NB4 (cell line): ENCODE results near the gene JAKMIP1.

ENCODE experiments used
- CTCF ChIP-seq: IDR thresholded peaks from one replicate; pipeline ENCODE4 v1.5.1; 2012; ENCODE audit warnings: low read depth, low read length
- MYC ChIP-seq: IDR thresholded peaks from 2 replicates; pipeline ENCODE4 v1.6.1; 2011; ENCODE audit warnings: low read depth, low read length
- POLR2A ChIP-seq: IDR thresholded peaks from 2 replicates; pipeline ENCODE4 v1.6.1; 2011; ENCODE audit warnings: mild to moderate bottlenecking; ENCODE audit not compliant: insufficient read length; ENCODE audit errors: extremely low read depth

DNA sequence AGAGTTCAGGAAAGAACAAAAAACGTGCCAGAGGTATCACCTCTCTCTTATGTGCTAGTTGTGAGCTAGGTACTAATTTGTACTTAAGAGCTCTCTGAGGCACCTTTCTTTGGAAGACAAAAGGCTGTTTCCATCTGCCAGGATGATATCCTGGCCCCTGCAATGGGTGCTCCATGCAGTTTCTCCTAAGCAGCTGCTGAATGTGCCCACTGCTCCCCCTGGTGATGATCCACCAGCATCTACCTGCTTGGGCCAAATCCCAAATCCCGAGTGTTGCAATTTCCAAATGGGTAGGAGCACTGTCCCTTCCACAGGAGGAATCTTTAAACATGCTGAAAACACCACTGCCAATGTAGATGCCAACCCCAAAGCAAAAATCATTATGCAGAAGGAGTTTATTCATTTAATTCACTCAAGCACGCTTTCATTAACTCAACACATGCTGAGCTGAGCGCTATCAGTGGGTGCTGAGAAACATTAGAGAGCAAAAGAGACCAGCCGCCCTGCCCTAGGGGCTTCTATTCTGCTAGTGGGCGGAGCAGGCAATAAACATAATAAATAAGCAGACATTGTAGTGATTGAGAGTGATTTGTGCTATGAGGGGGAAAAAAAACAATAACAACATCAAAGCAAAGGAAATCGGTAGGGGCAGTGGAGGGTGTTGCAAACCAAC lies 112.5 kb downstream of the JAKMIP1 start:
- TF ChIP-seq CTCF (peak; percentile 67), POLR2A (no peak), MYC (no peak)
